Activated CD4-positive, alpha-beta T cell treated with anti-CD3 and anti-CD28 coated beads for 36 hours (primary cell): ENCODE measurements around the gene MAP6D1. TPM values are rescaled to one million over a fixed set of nuclear protein-coding genes. Genes with fewer than 3 reads are reported as not detected.
A peak's percentile ranks its signal among the peaks of the same experiment; 100 is the strongest.

Experiments used
- ATAC-seq: fragments of 200-7000 bp; cut with Tn5 transposase; one replicate; pipeline ENCODE4 v1.10.0; 2021; ENCODE audit warnings: mild to moderate bottlenecking, moderate library complexity
- CTCF ChIA-PET: fragments of 350-600 bp; sonication (Branson Sonifier 250); formaldehyde crosslinking; loops from one replicate; lab custom pipeline; 2021; ENCODE audit warnings: antibody characterized with exemption; lab: Charles Lee
- POLR2A ChIA-PET: fragments of 350-600 bp; sonication (Branson Sonifier 250); formaldehyde crosslinking; loops from one replicate; lab custom pipeline; 2021; ENCODE audit warnings: antibody characterized with exemption, inconsistent platforms; lab: Charles Lee
- DNase-seq: peaks from one replicate; pipeline ENCODE4 v3.0.0-alpha.2; 2020
- H3K27ac Mint-ChIP-seq: one replicate; pipeline ENCODE4 v1.8.0; 2021; ENCODE audit warnings: mixed read lengths
- H3K27me3 Mint-ChIP-seq: one replicate; pipeline ENCODE4 v1.8.0; 2021; ENCODE audit warnings: mixed read lengths
- H3K36me3 Mint-ChIP-seq: one replicate; pipeline ENCODE4 v1.8.0; 2021; ENCODE audit warnings: low read depth, mixed read lengths
- H3K4me1 Mint-ChIP-seq: one replicate; pipeline ENCODE4 v1.8.0; 2021; ENCODE audit warnings: mixed read lengths
- H3K4me3 Mint-ChIP-seq: one replicate; pipeline ENCODE4 v1.8.0; 2021; ENCODE audit warnings: mild to moderate bottlenecking, moderate library complexity, mixed read lengths
- H3K9me3 Mint-ChIP-seq: one replicate; pipeline ENCODE4 v1.8.0; 2021; ENCODE audit warnings: low read depth, mixed read lengths
- intact Hi-C, 2 experiments: fragments of 100-400 bp; cut with DNase I in 1 of 2; cut with micrococcal nuclease in 1 of 2; formaldehyde crosslinking; loops; one replicate each; pipeline versions ENCODE4 v1.14.2 to v1.15.1; 2022 to 2024; cut with DNase I, micrococcal nuclease
- total RNA-seq, 2 experiments: library from RNA; stranded (reverse); gene quantifications; one replicate each; pipeline ENCODE4 v1.2.3, GENCODE V29; 2021

Gene MAP6D1
- total RNA-seq: 1 to 10 TPM; 1.3 to 1.6 TPM

- H3K4me1 Mint-ChIP-seq: peaks cover 11% of the 10 kb centered on the region
- no peaks in the 10 kb centered on the region for H3K9me3 Mint-ChIP-seq
- ATAC-seq: peak; percentile 59
- H3K36me3 Mint-ChIP-seq: peaks cover 2% of the 10 kb centered on the region
- POLR2A ChIA-PET: interaction anchor here (0.8 kb wide), 1 partner anchor 8 kb away, joined by 3 read pairs; no protein-coding TSS in a partner anchor
- CTCF ChIA-PET: interaction anchor here (0.6 to 2.1 kb wide), 4 partner anchors 53 to 633 kb away, joined by 3 to 6 read pairs (median 4); partner anchors contain the start of gene PARL
- DNase-seq: peak; percentile 68
- peak within 1 kb of the TSS; percentile 74 for H3K4me3 Mint-ChIP-seq
- peak within 1 kb of the TSS; percentile 55 for H3K27ac Mint-ChIP-seq
- peaks cover 2% of the 10 kb centered on the region for H3K27me3 Mint-ChIP-seq
- intact Hi-C loops: loop anchor here (1.0 to 2.0 kb wide), 3 partner anchors 59 to 357 kb away; partner anchors contain the start of gene PARL (in 2 of the 2)
These were observed at the start of gene MAP6D1 for GRCh38 chr3:183825456-183826161. Gene MAP6D1 (minus strand): TSS chr3:183825577. CDS start chr3:183825547, 30 bp downstream.

GRCh38 chr3:183873914-183874313 is 48.5 kb upstream of the MAP6D1 start:
- no peak overlapping the region for H3K27ac Mint-ChIP-seq
- no peaks in the 10 kb centered on the region for H3K27me3 Mint-ChIP-seq
- peaks cover 49% of the 10 kb centered on the region for H3K4me1 Mint-ChIP-seq
- no peaks in the 10 kb centered on the region for H3K9me3 Mint-ChIP-seq
- CTCF ChIA-PET: interaction anchor here (0.9 to 1.0 kb wide), 2 partner anchors 10 to 15 kb away, joined by 3 to 7 read pairs; partner anchors contain the start of gene PARL
- DNase-seq (no peak), ATAC-seq (no peak)
- POLR2A ChIA-PET: interaction anchor here (0.6 kb wide), 1 partner anchor 61 kb away, joined by 3 read pairs; no protein-coding TSS in a partner anchor
- peaks cover 13% of the 10 kb centered on the region for H3K36me3 Mint-ChIP-seq
- no peak overlapping the region for H3K4me3 Mint-ChIP-seq
- intact Hi-C loops: no loop called here

- Mint-ChIP-seq H3K4me3 (no peak overlapping the region), H3K9me3 (no peaks in the 10 kb centered on the region), H3K36me3 (peaks cover 11% of the 10 kb centered on the region), H3K4me1 (peaks cover 34% of the 10 kb centered on the region), H3K27me3 (no peaks in the 10 kb centered on the region), H3K27ac (no peak overlapping the region)
- intact Hi-C loops: no loop called here
- POLR2A ChIA-PET: no interaction called here
- CTCF ChIA-PET: interaction anchor here (0.6 kb wide), 1 partner anchor 311 kb away, joined by 3 read pairs; no protein-coding TSS in a partner anchor
- ATAC-seq (no peak), DNase-seq (peak; percentile 19)
These were observed 46.2 kb upstream of the MAP6D1 start for GRCh38 chr3:183871541-183871940.

GRCh38 chr3:183870563-183870962 is 45.2 kb upstream of the MAP6D1 start:
- Mint-ChIP-seq H3K9me3 (no peaks in the 10 kb centered on the region), H3K27me3 (no peaks in the 10 kb centered on the region), H3K27ac (no peak overlapping the region), H3K4me3 (no peak overlapping the region), H3K36me3 (peaks cover 16% of the 10 kb centered on the region), H3K4me1 (peaks cover 29% of the 10 kb centered on the region)
- CTCF ChIA-PET: interaction anchor here (1.1 kb wide), 1 partner anchor 14 kb away, joined by 3 read pairs; the partner anchor contains the start of gene PARL
- intact Hi-C loops: no loop called here
- no peak for ATAC-seq
- DNase-seq: no peak
- POLR2A ChIA-PET: no interaction called here

GRCh38 chr3:183868796-183869195 is 43.4 kb upstream of the MAP6D1 start:
- Mint-ChIP-seq H3K4me3 (no peak overlapping the region), H3K4me1 (peaks cover 26% of the 10 kb centered on the region), H3K36me3 (peaks cover 32% of the 10 kb centered on the region), H3K27me3 (no peaks in the 10 kb centered on the region), H3K27ac (no peak overlapping the region), H3K9me3 (no peaks in the 10 kb centered on the region)
- no peak for ATAC-seq
- intact Hi-C loops: no loop called here
- DNase-seq: no peak
- ChIA-PET POLR2A (no interaction called here), CTCF (interaction anchor here (0.6 to 0.7 kb wide), 2 partner anchors 22 to 176 kb away, joined by 3 to 4 read pairs; no protein-coding TSS in a partner anchor)

GRCh38 chr3:183862610-183863009 is 37.2 kb upstream of the MAP6D1 start:
- Mint-ChIP-seq H3K27me3 (no peaks in the 10 kb centered on the region), H3K4me3 (no peak overlapping the region), H3K27ac (no peak overlapping the region), H3K4me1 (no peaks in the 10 kb centered on the region), H3K36me3 (peaks cover 55% of the 10 kb centered on the region), H3K9me3 (no peaks in the 10 kb centered on the region)
- ATAC-seq (no peak), DNase-seq (no peak)
- ChIA-PET CTCF (no interaction called here), POLR2A (no interaction called here)
- intact Hi-C loops: no loop called here

- H3K27ac Mint-ChIP-seq: no peak overlapping the region
- POLR2A ChIA-PET: no interaction called here
These were observed 32.5 kb upstream of the MAP6D1 start for GRCh38 chr3:183857863-183858262.

GRCh38 chr3:183854318-183855035 is 29.1 kb upstream of the MAP6D1 start:
- DNase-seq (no peak), ATAC-seq (no peak)
- Mint-ChIP-seq H3K27ac (no peak overlapping the region), H3K27me3 (no peaks in the 10 kb centered on the region), H3K9me3 (no peaks in the 10 kb centered on the region), H3K36me3 (peaks cover 39% of the 10 kb centered on the region), H3K4me3 (no peak overlapping the region), H3K4me1 (peaks cover 6% of the 10 kb centered on the region)
- ChIA-PET CTCF (no interaction called here), POLR2A (no interaction called here)
- intact Hi-C loops: no loop called here

More at GRCh38 chr3:183857863-183858262, 32.5 kb upstream of the MAP6D1 start:
- CTCF ChIA-PET: interaction anchor here (0.8 kb wide), 1 partner anchor 16 kb away, joined by 3 read pairs; no protein-coding TSS in a partner anchor
- no peak overlapping the region for H3K4me3 Mint-ChIP-seq
- no peak for ATAC-seq
- intact Hi-C loops: no loop called here
- peaks cover 2% of the 10 kb centered on the region for H3K4me1 Mint-ChIP-seq
- H3K9me3 Mint-ChIP-seq: no peaks in the 10 kb centered on the region
- DNase-seq: no peak
- no peaks in the 10 kb centered on the region for H3K27me3 Mint-ChIP-seq
- H3K36me3 Mint-ChIP-seq: peaks cover 49% of the 10 kb centered on the region

- intact Hi-C loops: no loop called here
- peak overlapping the region; percentile 74 for H3K27ac Mint-ChIP-seq
- H3K9me3 Mint-ChIP-seq: no peaks in the 10 kb centered on the region
- H3K27me3 Mint-ChIP-seq: no peaks in the 10 kb centered on the region
- H3K36me3 Mint-ChIP-seq: peaks cover 44% of the 10 kb centered on the region
- ATAC-seq (no peak), DNase-seq (no peak)
- POLR2A ChIA-PET: no interaction called here
- H3K4me1 Mint-ChIP-seq: peaks cover 15% of the 10 kb centered on the region
- no peak overlapping the region for H3K4me3 Mint-ChIP-seq
- CTCF ChIA-PET: interaction anchor here (0.6 to 1.1 kb wide), 2 partner anchors 82 to 376 kb away, joined by 3 read pairs; no protein-coding TSS in a partner anchor
These were observed 20.4 kb upstream of the MAP6D1 start for GRCh38 chr3:183845608-183846288.

GRCh38 chr3:183845090-183845489 is 19.7 kb upstream of the MAP6D1 start:
- Mint-ChIP-seq H3K36me3 (peaks cover 41% of the 10 kb centered on the region), H3K27me3 (no peaks in the 10 kb centered on the region), H3K4me3 (no peak overlapping the region), H3K4me1 (peaks cover 11% of the 10 kb centered on the region), H3K27ac (peak overlapping the region; percentile 74), H3K9me3 (no peaks in the 10 kb centered on the region)
- POLR2A ChIA-PET: interaction anchor here (0.9 kb wide), 1 partner anchor 62 kb away, joined by 3 read pairs; no protein-coding TSS in a partner anchor
- DNase-seq: no peak
- intact Hi-C loops: no loop called here
- ATAC-seq: no peak
- CTCF ChIA-PET: interaction anchor here (0.5 to 1.6 kb wide), 4 partner anchors 7 to 375 kb away, joined by 3 to 5 read pairs (median 3); no protein-coding TSS in a partner anchor
